HEK293T (cell line): Measurements from ENCODE around the gene ARID1B.

ENCODE experiments used
- CTCF ChIA-PET: fragments of 350-600 bp; formaldehyde crosslinking; extraction: SDS; loops from one replicate; lab custom pipeline; 2021; ENCODE audit warnings: antibody characterized with exemption, inconsistent platforms; lab: Yijun Ruan, JAX
- POLR2A ChIA-PET: fragments of 350-600 bp; formaldehyde crosslinking; extraction: SDS; loops from one replicate; lab custom pipeline; 2020; ENCODE audit warnings: antibody characterized with exemption, inconsistent platforms; lab: Yijun Ruan, JAX
- DNase-seq: peaks from one replicate; pipeline ENCODE4 v3.0.0; 2012; ENCODE audit warnings: mixed read lengths; ENCODE audit errors: extremely low spot score
- ARNT ChIP-seq: fragments of 450-650 bp; IDR thresholded peaks from 2 replicates; pipeline ENCODE4 v1.6.1; 2017; ENCODE audit warnings: mild to moderate bottlenecking
- BHLHE40 ChIP-seq: fragments of 450-650 bp; IDR thresholded peaks from 2 replicates; pipeline ENCODE4 v1.6.1; 2016; ENCODE audit warnings: mild to moderate bottlenecking, moderate library complexity, borderline replicate concordance
- CTBP1 ChIP-seq: fragments of 450-650 bp; IDR thresholded peaks from 2 replicates; pipeline ENCODE4 v1.6.1; 2016; ENCODE audit warnings: borderline replicate concordance
- ELF4 ChIP-seq: fragments of 450-650 bp; IDR thresholded peaks from 2 replicates; pipeline ENCODE4 v1.6.1; 2017; ENCODE audit warnings: antibody characterized with exemption
- FOXA1 ChIP-seq: fragments of 450-650 bp; IDR thresholded peaks from 2 replicates; pipeline ENCODE4 v1.6.1; 2016; ENCODE audit warnings: mild to moderate bottlenecking
- FOXK2 ChIP-seq: fragments of 450-650 bp; IDR thresholded peaks from 2 replicates; pipeline ENCODE4 v1.6.1; 2016; ENCODE audit warnings: mild to moderate bottlenecking
- FOXM1 ChIP-seq: fragments of 450-650 bp; IDR thresholded peaks from 2 replicates; pipeline ENCODE4 v1.6.1; 2017; ENCODE audit warnings: mild to moderate bottlenecking, borderline replicate concordance
- HDGF ChIP-seq: fragments of 450-650 bp; IDR thresholded peaks from 2 replicates; pipeline ENCODE4 v1.6.1; 2017; ENCODE audit warnings: antibody characterized with exemption, borderline replicate concordance
- L3MBTL2 ChIP-seq: fragments of 450-650 bp; conservative IDR thresholded peaks from 2 replicates; pipeline ENCODE4 v1.6.1; 2016; ENCODE audit warnings: mild to moderate bottlenecking
- LEF1 ChIP-seq: fragments of 450-650 bp; IDR thresholded peaks from 2 replicates; pipeline ENCODE4 v1.6.1; 2017; ENCODE audit warnings: mild to moderate bottlenecking, borderline replicate concordance
- NFRKB ChIP-seq: fragments of 450-650 bp; IDR thresholded peaks from 2 replicates; pipeline ENCODE4 v1.6.1; 2016; ENCODE audit warnings: mild to moderate bottlenecking, moderate library complexity
- SP1 ChIP-seq: fragments of 450-650 bp; IDR thresholded peaks from 2 replicates; pipeline ENCODE4 v1.6.1; 2017
- SUZ12 ChIP-seq: fragments of 450-650 bp; IDR thresholded peaks from 2 replicates; pipeline ENCODE4 v1.6.1; 2016; ENCODE audit warnings: mild to moderate bottlenecking
- TARDBP ChIP-seq: fragments of 450-650 bp; IDR thresholded peaks from 2 replicates; pipeline ENCODE4 v1.6.1; 2016
- ZNF384 ChIP-seq: fragments of 450-650 bp; IDR thresholded peaks from 2 replicates; pipeline ENCODE4 v1.6.1; 2016
- TF ChIP-seq, protein P1 (sequence below): fragments of 450-650 bp; IDR thresholded peaks from 2 replicates; pipeline ENCODE4 v1.6.1; 2016

Gene ARID1B

DNA sequence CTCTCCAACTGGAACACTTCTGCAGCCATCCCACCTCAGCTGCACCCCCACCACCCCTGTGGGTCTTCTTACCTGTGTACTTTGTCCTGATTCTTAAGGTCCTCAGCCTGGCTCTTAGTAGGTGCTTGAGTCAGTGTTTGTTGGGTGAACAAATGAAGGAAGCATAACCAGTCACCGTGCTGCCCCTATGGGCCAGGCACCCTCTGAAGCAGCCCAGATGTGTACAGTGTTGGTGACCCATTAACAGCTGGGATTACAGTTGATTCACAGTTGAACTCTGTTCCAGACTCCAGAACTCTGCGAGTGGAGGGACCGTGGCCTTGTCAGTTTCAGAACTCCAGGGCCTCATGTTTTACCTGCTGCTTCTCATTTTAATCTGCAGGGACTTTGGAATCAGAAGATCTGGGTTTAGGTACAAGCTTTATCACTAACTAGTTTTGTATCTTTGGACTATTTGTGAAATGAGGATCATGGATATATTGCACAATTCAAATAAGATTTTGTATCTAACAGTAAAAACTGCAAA lies 342.4 kb downstream of the ARID1B start:
- DNase-seq, result no peak
- ChIA-PET POLR2A (no interaction called here), CTCF (no interaction called here)
- TF ChIP-seq FOXK2 (no peak), FOXA1 (no peak), ELF4 (no peak), CTBP1 (no peak)

DNA sequence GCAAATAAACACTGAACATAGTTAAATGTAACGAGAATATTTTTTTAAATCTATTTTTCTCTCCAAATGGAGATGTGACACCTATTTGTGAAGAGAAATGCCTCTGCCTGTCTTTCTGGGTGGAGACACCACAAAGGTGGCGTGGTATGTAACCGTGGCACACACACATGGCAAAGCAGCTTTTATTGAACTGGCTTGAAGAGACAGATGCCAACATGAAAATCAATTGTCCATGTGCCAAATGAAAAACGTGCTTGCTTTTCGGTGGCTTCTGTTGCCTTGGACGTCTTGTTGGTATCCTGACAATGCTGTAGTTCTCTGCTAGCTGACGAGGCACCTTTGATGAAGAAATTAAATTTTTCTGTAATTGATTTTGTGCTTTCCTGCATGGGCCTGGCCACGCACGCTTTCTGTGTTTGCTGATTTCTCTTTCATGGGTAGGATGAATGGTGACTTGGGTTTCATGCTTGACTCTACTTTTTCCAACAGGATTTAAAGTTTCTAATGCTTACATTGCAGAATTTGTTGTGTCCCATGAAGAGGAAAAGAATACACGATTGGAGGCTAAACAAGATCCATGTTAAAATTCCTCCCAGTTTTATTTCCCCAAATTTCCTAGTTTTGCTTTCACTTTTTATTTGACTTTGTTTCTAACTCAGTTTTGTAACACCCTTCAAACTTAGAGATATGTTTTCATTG lies 343.5 kb downstream of the ARID1B start:
- DNase-seq, result no peak
- TF ChIP-seq FOXM1 (no peak), LEF1 (no peak), HDGF (no peak)
- ChIA-PET POLR2A (no interaction called here), CTCF (no interaction called here)

DNA sequence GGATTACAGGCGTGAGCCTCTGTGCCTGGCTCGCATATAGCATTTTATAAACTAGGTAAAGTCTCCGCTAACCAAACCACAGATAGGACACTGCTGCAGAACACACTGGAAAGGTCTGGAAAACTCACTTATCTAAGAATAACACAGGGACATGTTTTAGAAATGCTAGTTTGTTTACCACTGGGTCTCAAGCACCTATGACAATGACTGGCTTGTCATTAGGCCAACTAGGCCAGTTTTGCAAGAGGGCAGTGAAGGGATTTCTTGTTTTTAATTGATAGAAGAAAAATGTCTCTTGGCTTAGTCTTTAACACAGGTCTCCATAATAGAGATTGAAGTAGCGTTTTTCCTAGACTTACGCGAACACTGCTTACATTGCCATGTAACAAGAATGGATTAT lies 344.7 kb downstream of the ARID1B start:
- TF ChIP-seq ARNT (no peak), BHLHE40 (no peak), HDGF (no peak), LEF1 (no peak), ELF4 (no peak), FOXM1 (no peak), ZNF384 (no peak), FOXK2 (no peak), SP1 (no peak), TARDBP (no peak), SUZ12 (no peak), FOXA1 (no peak), L3MBTL2 (no peak), CTBP1 (no peak), NFRKB (no peak)
- TF ChIP-seq, protein P1, sequence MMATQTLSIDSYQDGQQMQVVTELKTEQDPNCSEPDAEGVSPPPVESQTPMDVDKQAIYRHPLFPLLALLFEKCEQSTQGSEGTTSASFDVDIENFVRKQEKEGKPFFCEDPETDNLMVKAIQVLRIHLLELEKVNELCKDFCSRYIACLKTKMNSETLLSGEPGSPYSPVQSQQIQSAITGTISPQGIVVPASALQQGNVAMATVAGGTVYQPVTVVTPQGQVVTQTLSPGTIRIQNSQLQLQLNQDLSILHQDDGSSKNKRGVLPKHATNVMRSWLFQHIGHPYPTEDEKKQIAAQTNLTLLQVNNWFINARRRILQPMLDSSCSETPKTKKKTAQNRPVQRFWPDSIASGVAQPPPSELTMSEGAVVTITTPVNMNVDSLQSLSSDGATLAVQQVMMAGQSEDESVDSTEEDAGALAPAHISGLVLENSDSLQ, result no peak
- ChIA-PET CTCF (no interaction called here), POLR2A (no interaction called here)
- DNase-seq, result no peak

DNA sequence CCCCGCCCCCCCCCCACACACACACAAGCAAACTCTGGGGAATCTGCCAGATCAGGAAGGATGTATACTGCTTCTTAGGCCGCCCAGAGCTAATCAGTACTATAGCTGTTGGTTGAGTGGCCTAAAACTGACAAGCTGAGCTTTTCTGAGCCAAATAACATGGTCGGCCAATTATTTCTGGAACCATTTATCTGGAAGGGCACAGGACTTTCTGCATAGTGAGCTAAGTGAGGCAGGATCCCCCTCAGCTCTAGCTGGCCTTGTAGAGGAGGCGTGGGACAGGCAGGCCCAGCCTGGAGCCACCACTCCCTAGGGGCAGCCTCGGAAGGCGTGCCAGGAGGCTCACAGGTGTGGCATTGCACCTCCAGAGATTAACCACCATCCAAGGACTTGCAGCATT lies 346.1 kb downstream of the ARID1B start:
- CTCF ChIA-PET, result interaction anchor here (0.6 kb wide), 1 partner anchor 33 kb away, joined by 3 read pairs; no protein-coding TSS in a partner anchor
- DNase-seq, result no peak
- TF ChIP-seq LEF1, result no peak
- no peak for TF ChIP-seq FOXA1
- TF ChIP-seq SP1, result no peak
- TF ChIP-seq, protein P1, result no peak
- no peak for TF ChIP-seq HDGF
- TF ChIP-seq ELF4, result no peak
- TF ChIP-seq BHLHE40, result no peak
- TF ChIP-seq ARNT, result no peak
- no peak for TF ChIP-seq NFRKB
- no peak for TF ChIP-seq FOXM1
- TF ChIP-seq L3MBTL2, result no peak
- TF ChIP-seq ZNF384, result no peak
- no peak for TF ChIP-seq CTBP1
- TF ChIP-seq FOXK2, result no peak
- no peak for TF ChIP-seq SUZ12
- no peak for TF ChIP-seq TARDBP
- POLR2A ChIA-PET, result no interaction called here

DNA sequence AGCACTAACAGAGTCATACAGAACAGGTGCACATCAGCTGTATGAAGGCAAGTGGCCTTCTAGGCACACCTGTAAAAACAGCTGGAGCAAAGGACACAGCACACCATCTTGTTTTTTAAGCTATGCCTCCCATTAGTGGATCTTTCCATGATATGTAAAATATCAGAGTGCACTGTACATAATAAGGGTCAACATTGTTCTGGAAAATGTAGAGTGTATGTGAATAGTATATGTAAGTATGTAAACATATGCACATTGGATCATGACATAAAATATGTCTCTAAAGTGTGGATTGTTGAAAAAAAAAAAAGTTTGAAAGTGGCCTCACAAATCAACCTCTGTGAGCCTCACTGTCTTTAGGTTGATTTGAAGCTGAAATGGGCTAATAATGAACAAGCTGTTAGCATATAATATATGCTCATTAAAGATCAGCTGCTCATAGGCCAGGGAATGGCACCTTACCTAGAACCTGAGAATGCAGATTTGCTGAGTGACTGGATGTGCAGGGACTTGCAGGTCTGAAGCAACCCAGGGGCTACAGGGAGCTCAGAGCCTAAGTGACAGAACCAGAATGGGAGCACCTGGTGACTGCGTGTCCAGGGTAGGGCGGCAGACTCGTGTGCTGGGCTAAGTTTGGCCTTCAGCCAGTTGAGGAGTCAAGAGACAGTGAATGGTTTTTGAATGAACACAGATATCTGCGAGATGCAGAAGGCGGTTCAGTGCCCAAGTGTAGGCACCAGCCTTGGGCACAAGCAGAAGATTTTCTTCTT lies 347.5 kb downstream of the ARID1B start:
- POLR2A ChIA-PET, result no interaction called here
- no peak for DNase-seq
- TF ChIP-seq BHLHE40 (no peak), ARNT (no peak), LEF1 (no peak), FOXA1 (no peak), L3MBTL2 (no peak), ZNF384 (no peak), CTBP1 (no peak)
- CTCF ChIA-PET, result no interaction called here

DNA sequence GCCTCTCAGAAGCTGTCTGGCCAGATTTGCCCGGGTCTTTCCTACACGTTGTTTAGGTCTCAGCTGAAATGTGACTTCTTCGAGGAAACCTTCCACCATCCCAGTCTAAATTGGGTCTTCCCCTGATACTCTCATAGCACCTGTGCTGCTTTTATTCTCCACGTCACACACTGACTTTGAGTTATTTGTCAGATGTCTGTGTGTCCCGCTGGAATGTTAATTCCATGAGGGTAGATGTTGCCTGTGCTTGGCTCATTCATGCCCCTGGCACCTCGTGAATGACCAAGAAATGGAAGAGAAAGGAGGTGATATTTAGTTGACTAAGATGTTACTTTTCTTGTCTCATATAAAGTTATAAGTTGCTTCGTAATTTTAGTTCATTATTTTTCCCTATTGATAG lies 348.4 kb downstream of the ARID1B start:
- POLR2A ChIA-PET, result no interaction called here
- CTCF ChIA-PET, result no interaction called here

More for the DNA sequence above, 348.4 kb downstream of the ARID1B start:
- DNase-seq, result no peak
- no peak for TF ChIP-seq ELF4
- no peak for TF ChIP-seq ARNT
- no peak for TF ChIP-seq LEF1
- TF ChIP-seq, protein P1, result no peak
